Peyer's patch (tissue), 4 donors: ENCODE results near the gene IMMP2L.

ENCODE experiments used
- POLR2A ChIP-seq, 2 donors: fragments of 450-650 bp; IDR thresholded peaks; one replicate each; pipeline ENCODE4 v1.5.1; 2017; ENCODE audit warnings: antibody characterized with exemption in 2 of 2, mild to moderate bottlenecking in 2 of 2, moderate library complexity in 2 of 2
- TF ChIP-seq, protein P1 (sequence below), 6 experiments: fragments of 450-650 bp in 4 of 6; fragments of 200-600 bp in 2 of 6; sonication (generic) in 1 of 6; IDR thresholded peaks; one replicate each; pipeline ENCODE4 v1.5.1; 2017 to 2019; ENCODE audit warnings: antibody characterized with exemption in 6 of 6, mild to moderate bottlenecking in 3 of 6, moderate library complexity in 1 of 6

DNA sequence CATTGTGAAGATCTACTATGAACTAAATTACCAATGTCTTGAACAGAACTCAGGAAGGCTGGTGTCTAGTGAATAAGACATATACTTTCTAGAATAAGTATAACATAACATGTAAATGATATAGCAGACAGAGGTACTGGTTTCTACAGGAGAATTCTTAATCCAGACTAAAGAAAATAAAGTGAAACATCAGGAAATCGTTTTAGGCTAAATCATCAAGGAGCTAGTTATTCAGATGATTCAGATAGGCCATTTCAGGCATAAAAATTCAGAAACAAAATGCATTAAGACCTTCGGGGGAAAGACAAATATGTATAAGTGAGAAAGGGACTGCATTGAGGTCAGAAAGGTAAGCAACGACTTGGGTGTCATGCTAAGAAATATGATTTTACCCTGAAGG lies 300.8 kb downstream of the IMMP2L start:
- TF ChIP-seq POLR2A (IDR thresholded peaks at IDR 0.05): no peak
- TF ChIP-seq, protein P1, sequence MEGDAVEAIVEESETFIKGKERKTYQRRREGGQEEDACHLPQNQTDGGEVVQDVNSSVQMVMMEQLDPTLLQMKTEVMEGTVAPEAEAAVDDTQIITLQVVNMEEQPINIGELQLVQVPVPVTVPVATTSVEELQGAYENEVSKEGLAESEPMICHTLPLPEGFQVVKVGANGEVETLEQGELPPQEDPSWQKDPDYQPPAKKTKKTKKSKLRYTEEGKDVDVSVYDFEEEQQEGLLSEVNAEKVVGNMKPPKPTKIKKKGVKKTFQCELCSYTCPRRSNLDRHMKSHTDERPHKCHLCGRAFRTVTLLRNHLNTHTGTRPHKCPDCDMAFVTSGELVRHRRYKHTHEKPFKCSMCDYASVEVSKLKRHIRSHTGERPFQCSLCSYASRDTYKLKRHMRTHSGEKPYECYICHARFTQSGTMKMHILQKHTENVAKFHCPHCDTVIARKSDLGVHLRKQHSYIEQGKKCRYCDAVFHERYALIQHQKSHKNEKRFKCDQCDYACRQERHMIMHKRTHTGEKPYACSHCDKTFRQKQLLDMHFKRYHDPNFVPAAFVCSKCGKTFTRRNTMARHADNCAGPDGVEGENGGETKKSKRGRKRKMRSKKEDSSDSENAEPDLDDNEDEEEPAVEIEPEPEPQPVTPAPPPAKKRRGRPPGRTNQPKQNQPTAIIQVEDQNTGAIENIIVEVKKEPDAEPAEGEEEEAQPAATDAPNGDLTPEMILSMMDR (IDR thresholded peaks at IDR 0.05): no peak
